Prostate gland (tissue), 2 donors: ENCODE results near the gene CHKA.

ENCODE experiments used
- POLR2A ChIP-seq: fragments of 450-650 bp; IDR thresholded peaks from one replicate; pipeline ENCODE4 v1.6.1; 2016; ENCODE audit warnings: antibody characterized with exemption, mild to moderate bottlenecking
- POLR2AphosphoS5 ChIP-seq: sonication (generic); formaldehyde crosslinking; IDR thresholded peaks from one replicate; pipeline ENCODE4 v1.6.1; 2017; ENCODE audit warnings: antibody characterized with exemption
- TF ChIP-seq, protein P1 (sequence below), 4 experiments: fragments of 200-600 bp in 2 of 4; fragments of 450-650 bp in 2 of 4; sonication (generic) in 2 of 4; IDR thresholded peaks; 1 replicate in 3 of 4; 2 replicates in 1 of 4; pipeline ENCODE4 v1.5.1; 2016 to 2019; ENCODE audit warnings: antibody characterized with exemption in 4 of 4, mild to moderate bottlenecking in 2 of 4, moderate library complexity in 2 of 4

DNA sequence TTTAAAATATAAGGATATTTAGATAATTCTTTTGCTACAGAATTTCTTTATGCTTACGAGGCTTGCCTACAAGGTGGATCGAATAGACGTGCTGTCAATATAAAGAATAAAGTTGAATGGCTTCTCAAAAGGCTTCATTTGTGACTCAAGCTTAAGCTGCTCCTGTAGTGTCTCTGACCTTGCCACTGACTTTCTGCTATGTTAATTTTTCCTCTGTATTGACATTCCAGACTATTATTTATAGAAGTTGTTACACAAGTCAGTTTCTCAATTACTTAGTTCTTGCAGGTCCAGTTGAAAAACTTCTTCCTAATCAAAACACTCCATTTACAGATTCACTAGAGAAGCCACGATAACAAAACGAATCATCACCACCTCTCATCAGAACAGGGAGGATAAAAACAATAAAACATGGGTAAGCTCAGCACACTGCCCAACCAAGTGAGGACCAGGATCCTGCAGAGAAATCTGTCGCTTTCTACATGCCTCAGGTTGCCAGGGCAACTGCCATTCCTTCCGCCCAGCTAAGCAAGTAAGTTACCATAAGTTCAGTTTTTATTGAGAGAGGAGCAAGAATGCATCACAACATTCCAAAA is 39.0 kb upstream of the CHKA start:
- TF ChIP-seq POLR2A (no peak), POLR2AphosphoS5 (no peak)
- TF ChIP-seq, protein P1, sequence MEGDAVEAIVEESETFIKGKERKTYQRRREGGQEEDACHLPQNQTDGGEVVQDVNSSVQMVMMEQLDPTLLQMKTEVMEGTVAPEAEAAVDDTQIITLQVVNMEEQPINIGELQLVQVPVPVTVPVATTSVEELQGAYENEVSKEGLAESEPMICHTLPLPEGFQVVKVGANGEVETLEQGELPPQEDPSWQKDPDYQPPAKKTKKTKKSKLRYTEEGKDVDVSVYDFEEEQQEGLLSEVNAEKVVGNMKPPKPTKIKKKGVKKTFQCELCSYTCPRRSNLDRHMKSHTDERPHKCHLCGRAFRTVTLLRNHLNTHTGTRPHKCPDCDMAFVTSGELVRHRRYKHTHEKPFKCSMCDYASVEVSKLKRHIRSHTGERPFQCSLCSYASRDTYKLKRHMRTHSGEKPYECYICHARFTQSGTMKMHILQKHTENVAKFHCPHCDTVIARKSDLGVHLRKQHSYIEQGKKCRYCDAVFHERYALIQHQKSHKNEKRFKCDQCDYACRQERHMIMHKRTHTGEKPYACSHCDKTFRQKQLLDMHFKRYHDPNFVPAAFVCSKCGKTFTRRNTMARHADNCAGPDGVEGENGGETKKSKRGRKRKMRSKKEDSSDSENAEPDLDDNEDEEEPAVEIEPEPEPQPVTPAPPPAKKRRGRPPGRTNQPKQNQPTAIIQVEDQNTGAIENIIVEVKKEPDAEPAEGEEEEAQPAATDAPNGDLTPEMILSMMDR (IDR thresholded peaks at IDR 0.05) = no peak
